T-helper 2 cell treated with Interferon-gamma antibody and Interleukin-4, amounts not matched to agents 5 μg/mL and 100 μg/mL, for 36 hours (primary cell): Measurements from ENCODE around the gene ZFYVE19.

Experiments
- DNase-seq: peaks from one replicate; pipeline ENCODE4 v3.0.0; 2021; ENCODE audit warnings: low spot score
- H3K27ac Mint-ChIP-seq: one replicate; pipeline ENCODE4 v1.8.0; 2021; ENCODE audit warnings: mild to moderate bottlenecking, mixed read lengths
- H3K27me3 Mint-ChIP-seq: one replicate; pipeline ENCODE4 v1.8.0; 2021; ENCODE audit warnings: low read depth, mixed read lengths
- H3K36me3 Mint-ChIP-seq: one replicate; pipeline ENCODE4 v1.8.0; 2021; ENCODE audit warnings: low read depth, mixed read lengths
- H3K4me1 Mint-ChIP-seq: one replicate; pipeline ENCODE4 v1.8.0; 2021; ENCODE audit warnings: low read depth, mixed read lengths
- H3K4me3 Mint-ChIP-seq: one replicate; pipeline ENCODE4 v1.8.0; 2022; ENCODE audit warnings: mild to moderate bottlenecking, moderate library complexity, mixed read lengths
- H3K9me3 Mint-ChIP-seq: one replicate; pipeline ENCODE4 v1.8.0; 2021; ENCODE audit warnings: mixed read lengths

ZFYVE19 gene

GRCh38 chr15:40815042-40815698, 8.3 kb downstream of the ZFYVE19 start:
- DNase-seq, result no peak
- H3K4me1 Mint-ChIP-seq, result no peaks in the 10 kb centered on the region
- H3K4me3 Mint-ChIP-seq, result no peak overlapping the region
- H3K27ac Mint-ChIP-seq, result no peak overlapping the region
- H3K27me3 Mint-ChIP-seq, result no peaks in the 10 kb centered on the region
- peaks cover 12% of the 10 kb centered on the region for H3K36me3 Mint-ChIP-seq
- H3K9me3 Mint-ChIP-seq, result no peaks in the 10 kb centered on the region

DNA sequence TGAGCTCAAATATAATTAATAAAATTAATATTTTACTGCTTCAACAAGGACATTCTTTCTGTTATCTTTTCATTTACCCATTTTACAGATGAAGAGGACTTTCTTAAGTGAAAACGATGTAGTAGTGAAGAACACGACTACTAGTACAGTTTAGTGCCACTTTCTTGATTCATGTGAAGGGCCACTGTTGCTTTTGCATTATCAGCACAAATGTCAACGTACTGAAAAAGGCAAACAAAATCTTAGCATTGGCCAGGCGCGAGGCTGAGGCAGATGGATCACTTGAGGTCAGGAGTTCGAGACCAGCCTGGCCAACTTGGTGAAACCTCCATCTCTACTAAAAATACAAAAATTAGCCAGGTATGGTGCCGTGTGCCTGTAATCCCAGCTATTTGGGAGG, 12.2 kb downstream of the ZFYVE19 start:
- H3K4me1 Mint-ChIP-seq, result no peaks in the 10 kb centered on the region
- peaks cover 3% of the 10 kb centered on the region for H3K36me3 Mint-ChIP-seq
- no peak for DNase-seq
- no peak overlapping the region for H3K4me3 Mint-ChIP-seq
- no peak overlapping the region for H3K27ac Mint-ChIP-seq
- peaks cover 1% of the 10 kb centered on the region for H3K27me3 Mint-ChIP-seq
- no peaks in the 10 kb centered on the region for H3K9me3 Mint-ChIP-seq

- Mint-ChIP-seq H3K4me3 (no peak overlapping the region), H3K9me3 (no peaks in the 10 kb centered on the region), H3K27me3 (peaks cover 5% of the 10 kb centered on the region), H3K27ac (no peak overlapping the region), H3K4me1 (no peaks in the 10 kb centered on the region), H3K36me3 (no peaks in the 10 kb centered on the region)
- no peak for DNase-seq
Observed at GRCh38 chr15:40821195-40821594, 14.3 kb downstream of the ZFYVE19 start.

DNA sequence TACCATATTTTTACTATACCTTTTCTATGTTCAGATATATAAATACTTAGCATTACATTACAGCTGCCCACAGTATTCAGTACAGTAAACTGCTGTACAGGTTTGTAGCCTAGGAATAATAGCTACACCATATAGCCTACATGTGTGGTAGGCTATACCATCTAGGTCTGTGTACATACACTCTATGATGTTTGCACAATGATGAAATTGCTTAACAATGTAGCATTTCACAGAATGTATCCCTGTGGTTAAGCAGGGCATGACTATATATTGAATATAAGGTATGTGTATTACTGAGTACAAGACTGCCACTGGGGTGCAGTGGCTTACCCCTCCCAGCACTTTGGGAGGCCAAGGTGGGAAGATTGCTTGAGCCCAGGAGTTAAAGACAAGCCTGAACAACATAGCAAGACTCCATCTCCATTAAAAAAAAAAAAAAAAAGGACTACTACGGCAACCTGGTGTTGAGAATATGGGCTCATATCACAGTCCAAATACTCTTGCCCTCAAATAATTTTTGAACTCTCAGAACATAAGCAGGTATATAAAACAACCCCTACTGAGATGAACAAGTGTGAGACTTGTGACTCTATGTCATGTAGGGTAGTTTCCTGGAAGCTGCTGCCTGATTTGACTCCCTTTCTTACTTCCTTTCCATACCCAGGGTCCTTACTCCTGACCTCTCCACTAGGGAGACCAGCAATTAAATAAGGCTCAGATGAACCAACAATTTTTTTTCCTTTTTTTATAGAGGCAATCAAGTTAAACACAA, 16.9 kb downstream of the ZFYVE19 start:
- Mint-ChIP-seq H3K9me3 (no peaks in the 10 kb centered on the region), H3K4me3 (no peak overlapping the region), H3K27ac (no peak overlapping the region), H3K36me3 (no peaks in the 10 kb centered on the region), H3K27me3 (peaks cover 5% of the 10 kb centered on the region), H3K4me1 (no peaks in the 10 kb centered on the region)
- no peak for DNase-seq

DNA sequence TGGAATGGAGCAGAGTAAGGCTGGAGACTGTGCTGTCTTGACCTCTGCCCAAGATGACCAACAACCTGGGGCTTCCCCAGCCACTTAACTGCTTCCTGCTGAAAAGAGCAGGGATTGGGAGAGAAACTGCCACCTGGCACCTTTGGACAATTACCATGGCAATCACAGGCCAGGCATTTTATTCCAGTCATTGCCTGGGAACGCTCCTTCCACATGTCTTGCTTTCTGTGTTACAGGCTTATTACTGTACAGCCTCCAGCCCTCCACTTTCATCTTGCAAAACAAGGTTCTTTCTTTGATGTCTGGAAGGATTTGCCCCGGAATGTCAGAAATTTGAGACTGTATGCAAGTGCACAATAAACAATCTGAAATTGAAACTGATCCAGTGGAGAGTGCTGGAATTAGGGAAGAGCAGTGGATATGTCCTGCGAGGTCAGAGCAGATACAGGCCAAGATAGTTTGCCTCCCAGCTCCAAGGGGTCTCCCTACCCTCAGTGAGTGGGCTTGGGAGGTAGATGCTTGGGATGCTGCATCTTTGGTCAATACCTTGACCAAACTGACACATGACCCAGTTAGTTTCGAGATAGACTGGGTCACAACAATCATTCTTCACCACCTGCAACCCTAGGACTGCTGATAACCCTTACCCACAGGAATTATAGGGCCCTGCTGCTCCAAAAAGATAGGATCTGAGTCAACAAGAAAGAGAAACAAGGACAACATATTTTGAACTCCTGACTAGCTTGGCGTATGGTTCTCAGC, 19.0 kb downstream of the ZFYVE19 start:
- Mint-ChIP-seq H3K4me1 (no peaks in the 10 kb centered on the region), H3K9me3 (no peaks in the 10 kb centered on the region), H3K4me3 (no peak overlapping the region)

DNA sequence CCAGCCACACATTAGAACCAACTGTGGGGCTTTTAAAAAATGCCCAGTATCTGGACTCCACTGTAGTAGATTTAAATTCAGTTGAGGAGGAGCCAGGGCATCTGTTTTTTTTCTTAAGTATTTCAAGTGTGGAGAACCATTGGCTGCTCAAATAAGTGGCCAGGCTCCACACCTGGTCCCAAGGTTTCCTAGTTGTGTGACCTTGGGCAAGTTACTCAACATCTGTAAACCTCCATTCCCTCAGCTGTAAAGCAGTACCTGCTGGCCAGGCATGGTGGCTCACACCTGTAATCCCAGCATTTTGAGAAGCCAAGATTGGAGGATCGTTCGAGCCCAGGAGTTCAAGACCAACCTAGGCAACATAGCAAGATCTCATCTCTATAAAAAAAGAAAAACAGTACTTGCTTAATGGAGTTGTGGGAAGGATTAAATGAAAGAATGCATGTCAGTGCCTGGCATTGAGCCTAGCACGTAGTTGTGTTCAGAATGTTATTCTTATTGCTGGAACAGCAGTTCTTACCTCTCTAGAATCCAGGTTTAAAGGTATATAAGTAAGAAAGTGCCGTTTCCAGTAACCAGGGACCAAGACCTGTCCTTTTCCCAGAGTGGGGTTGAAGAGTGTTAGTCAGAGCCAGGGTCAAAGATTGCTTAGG, 19.7 kb downstream of the ZFYVE19 start:
- Mint-ChIP-seq H3K27me3 (peaks cover 5% of the 10 kb centered on the region), H3K4me1 (no peaks in the 10 kb centered on the region), H3K36me3 (no peaks in the 10 kb centered on the region), H3K27ac (no peak overlapping the region), H3K4me3 (no peak overlapping the region), H3K9me3 (no peaks in the 10 kb centered on the region)
- no peak for DNase-seq

More for the DNA sequence above, 19.0 kb downstream of the ZFYVE19 start:
- no peak overlapping the region for H3K27ac Mint-ChIP-seq
- peaks cover 5% of the 10 kb centered on the region for H3K27me3 Mint-ChIP-seq
- H3K36me3 Mint-ChIP-seq, result no peaks in the 10 kb centered on the region
- no peak for DNase-seq

GRCh38 chr15:40828447-40829036, 21.7 kb downstream of the ZFYVE19 start, which contains the start of gene PPP1R14D:
Gene PPP1R14D, minus strand, starts transcription at chr15:40828708. Its CDS starts 67 bp downstream, at chr15:40828641.
- Mint-ChIP-seq H3K36me3 (no peaks in the 10 kb centered on the region), H3K27ac (no peak within 1 kb of the TSS), H3K27me3 (peaks cover 5% of the 10 kb centered on the region), H3K4me1 (no peaks in the 10 kb centered on the region), H3K4me3 (no peak within 1 kb of the TSS), H3K9me3 (no peaks in the 10 kb centered on the region)
- no peak for DNase-seq

DNA sequence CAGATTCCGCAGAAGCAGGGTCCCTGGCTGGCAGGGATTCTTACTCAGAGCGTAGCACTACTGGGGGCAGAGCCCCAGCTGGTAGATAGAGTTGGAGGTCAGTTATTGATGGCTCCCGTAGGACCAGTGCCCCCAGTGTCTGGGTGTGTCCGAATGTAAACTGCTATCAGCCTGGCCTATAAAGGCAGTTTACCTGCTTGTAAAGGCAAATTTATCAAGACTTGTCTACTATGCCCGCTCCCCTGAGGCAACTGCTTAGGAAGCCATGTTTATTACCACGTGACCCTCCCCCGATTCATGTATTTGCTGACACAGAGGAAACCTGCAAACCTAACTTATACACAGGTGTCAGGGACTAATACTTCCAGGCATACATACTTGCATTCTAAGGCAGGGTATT, 22.2 kb downstream of the ZFYVE19 start:
- H3K9me3 Mint-ChIP-seq, result no peaks in the 10 kb centered on the region
- H3K27me3 Mint-ChIP-seq, result peaks cover 3% of the 10 kb centered on the region
- no peaks in the 10 kb centered on the region for H3K36me3 Mint-ChIP-seq
- no peaks in the 10 kb centered on the region for H3K4me1 Mint-ChIP-seq
- H3K27ac Mint-ChIP-seq, result no peak overlapping the region
- no peak overlapping the region for H3K4me3 Mint-ChIP-seq
- no peak for DNase-seq

DNA sequence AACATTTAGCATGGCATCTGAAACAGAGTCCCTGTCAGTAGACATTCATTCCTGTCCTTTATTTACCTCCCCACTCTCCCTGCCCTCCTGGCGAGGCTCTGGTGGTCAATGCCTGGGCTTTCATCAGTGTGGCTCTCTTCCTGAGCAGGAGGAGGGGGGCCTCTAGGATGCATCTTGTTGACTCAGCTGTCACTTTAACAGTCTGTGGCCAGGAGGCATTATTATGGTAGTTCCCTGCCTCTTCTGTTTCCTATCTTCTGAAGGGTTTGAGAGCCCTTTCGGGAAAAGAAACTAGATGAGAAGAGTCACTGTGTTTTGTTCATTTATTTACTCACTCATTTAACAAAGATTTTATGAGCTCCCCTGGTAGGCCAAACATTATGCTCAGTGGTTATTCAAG, 24.0 kb downstream of the ZFYVE19 start:
- Mint-ChIP-seq H3K27me3 (peaks cover 2% of the 10 kb centered on the region), H3K4me1 (no peaks in the 10 kb centered on the region), H3K9me3 (no peaks in the 10 kb centered on the region), H3K4me3 (no peak overlapping the region), H3K27ac (no peak overlapping the region), H3K36me3 (no peaks in the 10 kb centered on the region)
- DNase-seq, result no peak

DNA sequence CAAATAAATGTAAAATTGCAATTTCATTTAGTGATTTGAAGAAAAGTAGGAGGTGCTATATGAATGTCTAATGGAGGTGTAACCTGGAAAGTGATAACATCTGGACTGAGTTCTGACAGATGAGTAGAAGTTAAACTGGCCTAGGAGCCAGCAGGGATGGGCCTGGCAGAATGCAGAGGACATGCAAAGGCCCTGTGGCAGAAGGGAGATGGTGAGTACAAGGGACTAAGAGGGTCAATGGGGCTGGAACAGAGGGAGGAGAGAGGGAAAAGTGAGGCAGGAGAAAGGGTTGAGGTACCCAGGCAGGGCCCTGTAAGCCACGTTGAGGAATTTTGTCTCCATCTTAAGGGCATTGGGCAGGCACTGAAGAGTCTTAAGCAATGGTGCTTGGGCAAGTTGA, 25.0 kb downstream of the ZFYVE19 start:
- Mint-ChIP-seq H3K27ac (no peak overlapping the region), H3K4me1 (no peaks in the 10 kb centered on the region), H3K4me3 (no peak overlapping the region), H3K36me3 (no peaks in the 10 kb centered on the region), H3K27me3 (no peaks in the 10 kb centered on the region), H3K9me3 (no peaks in the 10 kb centered on the region)
- no peak for DNase-seq

GRCh38 chr15:40832903-40833302, 26.0 kb downstream of the ZFYVE19 start:
- H3K9me3 Mint-ChIP-seq, result no peaks in the 10 kb centered on the region
- H3K36me3 Mint-ChIP-seq, result no peaks in the 10 kb centered on the region
- no peaks in the 10 kb centered on the region for H3K4me1 Mint-ChIP-seq
- DNase-seq, result no peak
- H3K27me3 Mint-ChIP-seq, result no peaks in the 10 kb centered on the region
- no peak overlapping the region for H3K4me3 Mint-ChIP-seq
- H3K27ac Mint-ChIP-seq, result no peak overlapping the region

DNA sequence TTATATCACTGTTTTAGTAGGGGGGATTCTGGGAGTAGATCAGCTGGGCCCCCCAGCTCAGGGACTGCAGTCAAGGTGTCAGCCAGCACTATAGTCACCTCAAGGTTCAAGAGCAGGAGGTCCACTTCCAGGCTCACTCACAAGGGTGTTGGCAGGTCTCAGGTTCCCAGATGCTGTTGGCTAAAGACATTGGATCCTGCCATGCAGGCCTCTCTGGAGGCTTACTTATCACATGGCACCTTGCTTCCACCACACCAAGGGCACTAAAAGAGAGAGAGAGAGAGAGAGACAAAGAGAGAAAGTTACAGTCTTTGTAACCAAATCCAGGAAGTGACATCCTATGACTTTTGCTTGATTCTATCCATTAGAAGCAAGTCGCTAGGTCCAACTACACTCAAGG, 29.1 kb downstream of the ZFYVE19 start:
- H3K27me3 Mint-ChIP-seq, result peaks cover 2% of the 10 kb centered on the region
- no peaks in the 10 kb centered on the region for H3K4me1 Mint-ChIP-seq
- H3K4me3 Mint-ChIP-seq, result no peak overlapping the region
- no peaks in the 10 kb centered on the region for H3K36me3 Mint-ChIP-seq
- no peaks in the 10 kb centered on the region for H3K9me3 Mint-ChIP-seq
- no peak overlapping the region for H3K27ac Mint-ChIP-seq
- DNase-seq, result no peak

DNA sequence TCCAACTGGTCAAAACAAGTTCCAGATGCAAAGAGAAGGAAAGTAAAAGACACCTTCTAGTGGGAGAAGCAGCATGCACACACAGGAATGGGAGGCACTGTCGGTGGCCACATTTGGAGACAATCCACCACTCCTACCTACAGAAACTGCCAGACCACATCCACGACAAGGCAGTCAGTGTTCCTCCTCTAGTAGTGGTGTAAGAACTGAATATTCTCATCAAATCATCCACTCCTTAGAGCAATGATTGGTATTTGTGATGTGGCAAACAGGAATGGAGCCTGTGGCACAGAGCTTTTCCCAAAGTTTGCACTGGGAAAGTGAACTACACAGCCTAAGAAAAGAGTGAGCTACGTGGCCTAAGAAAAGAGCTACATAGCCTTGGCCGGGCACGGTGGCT, 31.9 kb downstream of the ZFYVE19 start:
- Mint-ChIP-seq H3K36me3 (no peaks in the 10 kb centered on the region), H3K9me3 (no peaks in the 10 kb centered on the region), H3K4me3 (no peak overlapping the region), H3K4me1 (peaks cover 2% of the 10 kb centered on the region), H3K27me3 (peaks cover 16% of the 10 kb centered on the region), H3K27ac (no peak overlapping the region)
- DNase-seq, result no peak
